IPS DF 6.9 (cell line): Measurements from ENCODE around the gene TNFAIP3.
A peak's percentile ranks its signal among the peaks of the same experiment; 100 is the strongest.

Experiments used
- DNase-seq: peaks from one replicate; pipeline ENCODE4 v3.0.0-alpha.2; 2013; ENCODE audit warnings: low read depth, low spot score
- H3K27ac ChIP-seq: one replicate; pipeline ENCODE4 v1.5.1; 2013; ENCODE audit warnings: low read length, control low read depth
- H3K27me3 ChIP-seq: 2 replicates; pipeline ENCODE4 v1.6.1; 2013; ENCODE audit warnings: mild to moderate bottlenecking, low read length; ENCODE audit not compliant: control insufficient read depth, insufficient read depth
- H3K36me3 ChIP-seq: 2 replicates; pipeline ENCODE4 v1.6.1; 2013; ENCODE audit warnings: low read length; ENCODE audit not compliant: control insufficient read depth, insufficient read depth
- H3K4me1 ChIP-seq: 2 replicates; pipeline ENCODE4 v1.6.1; 2013; ENCODE audit warnings: low read length; ENCODE audit not compliant: control insufficient read depth, insufficient read depth
- H3K4me3 ChIP-seq: 2 replicates; pipeline ENCODE4 v1.5.1; 2013; ENCODE audit warnings: mild to moderate bottlenecking, low read length
- H3K9me3 ChIP-seq: 2 replicates; pipeline ENCODE4 v1.6.1; 2013; ENCODE audit warnings: low read length, inconsistent platforms; ENCODE audit not compliant: control insufficient read depth, insufficient read depth
- WGBS: extraction: QIAGEN DNeasy Blood & Tissue Kit; methylation state at CpG from one replicate; pipeline ENCODE4 v1.1.7; 2013; ENCODE audit warnings: mixed read lengths, missing lambda C conversion rate; ENCODE audit not compliant: insufficient read length, insufficient coverage; 5-methylcytosine and 5-hydroxymethylcytosine counted together

TNFAIP3 gene

GRCh38 chr6:137878029-137878428 lies 11.0 kb downstream of the TNFAIP3 start:
- Histone ChIP-seq H3K4me3 (no peak overlapping the region), H3K27ac (no peak overlapping the region), H3K27me3 (no peaks in the 10 kb centered on the region; the same call in 1 of the 2 replicates), H3K4me1 (no peaks in the 10 kb centered on the region), H3K9me3 (no peaks in the 10 kb centered on the region), H3K36me3 (peaks cover 6% of the 10 kb centered on the region; the same call in 1 of the 2 replicates)
- DNase-seq: no peak
- no CpG with 5 or more reads among the region's 2 CpGs for WGBS

- DNase-seq: peak; percentile 50
- Histone ChIP-seq H3K4me3 (no peak overlapping the region), H3K27me3 (no peaks in the 10 kb centered on the region; the same call in 1 of the 2 replicates), H3K36me3 (peaks cover 6% of the 10 kb centered on the region; the same call in 1 of the 2 replicates), H3K27ac (no peak overlapping the region), H3K9me3 (no peaks in the 10 kb centered on the region), H3K4me1 (no peaks in the 10 kb centered on the region)
- WGBS: no CpG with 5 or more reads among the region's 33 CpGs
These were observed 11.6 kb downstream of the TNFAIP3 start for GRCh38 chr6:137878486-137879285.

- no peaks in the 10 kb centered on the region; the same call in 1 of the 2 replicates for H3K27me3 ChIP-seq
- H3K36me3 ChIP-seq: peaks cover 6% of the 10 kb centered on the region; the same call in 1 of the 2 replicates
- no peaks in the 10 kb centered on the region for H3K9me3 ChIP-seq
- no peak overlapping the region for H3K27ac ChIP-seq
- no peak overlapping the region for H3K4me3 ChIP-seq
- WGBS: no CpG with 5 or more reads among the region's 7 CpGs
- no peaks in the 10 kb centered on the region for H3K4me1 ChIP-seq
- no peak for DNase-seq
These were observed 12.2 kb downstream of the TNFAIP3 start for GRCh38 chr6:137879299-137879698.

- Histone ChIP-seq H3K4me3 (no peak overlapping the region), H3K4me1 (no peaks in the 10 kb centered on the region), H3K27ac (no peak overlapping the region), H3K27me3 (no peaks in the 10 kb centered on the region; the same call in 1 of the 2 replicates), H3K36me3 (peaks cover 6% of the 10 kb centered on the region; the same call in 1 of the 2 replicates), H3K9me3 (no peaks in the 10 kb centered on the region)
- no CpG with 5 or more reads among the region's 13 CpGs for WGBS
- no peak for DNase-seq
These were observed 13.1 kb downstream of the TNFAIP3 start for GRCh38 chr6:137879885-137880745.

GRCh38 chr6:137880746-137881521 lies 13.9 kb downstream of the TNFAIP3 start:
- Histone ChIP-seq H3K4me1 (no peaks in the 10 kb centered on the region), H3K27ac (no peak overlapping the region), H3K36me3 (peaks cover 6% of the 10 kb centered on the region; the same call in 1 of the 2 replicates), H3K4me3 (no peak overlapping the region), H3K9me3 (no peaks in the 10 kb centered on the region), H3K27me3 (no peaks in the 10 kb centered on the region)
- no peak for DNase-seq
- WGBS: no CpG with 5 or more reads among the region's 21 CpGs

GRCh38 chr6:137881522-137881886 lies 14.4 kb downstream of the TNFAIP3 start:
- Histone ChIP-seq H3K36me3 (peaks cover 6% of the 10 kb centered on the region; the same call in 1 of the 2 replicates), H3K27me3 (no peaks in the 10 kb centered on the region), H3K9me3 (no peaks in the 10 kb centered on the region), H3K4me1 (no peaks in the 10 kb centered on the region), H3K4me3 (no peak overlapping the region), H3K27ac (no peak overlapping the region)
- DNase-seq: no peak
- no CpG with 5 or more reads among the region's 9 CpGs for WGBS

- no peaks in the 10 kb centered on the region for H3K27me3 ChIP-seq
- no peak for DNase-seq
- WGBS: no CpG with 5 or more reads among the region's 2 CpGs
- H3K9me3 ChIP-seq: no peaks in the 10 kb centered on the region
- H3K36me3 ChIP-seq: peaks cover 6% of the 10 kb centered on the region; the same call in 1 of the 2 replicates
- no peaks in the 10 kb centered on the region for H3K4me1 ChIP-seq
- H3K4me3 ChIP-seq: no peak overlapping the region
- no peak overlapping the region for H3K27ac ChIP-seq
These were observed 15.3 kb downstream of the TNFAIP3 start for GRCh38 chr6:137882225-137882961.

- DNase-seq: no peak
- no CpG with 5 or more reads among the region's 7 CpGs for WGBS
- no peaks in the 10 kb centered on the region for H3K4me1 ChIP-seq
These were observed 16.5 kb downstream of the TNFAIP3 start for GRCh38 chr6:137883400-137884148.

More at GRCh38 chr6:137883400-137884148, 16.5 kb downstream of the TNFAIP3 start:
- Histone ChIP-seq H3K4me3 (no peak overlapping the region), H3K9me3 (no peaks in the 10 kb centered on the region), H3K36me3 (peaks cover 6% of the 10 kb centered on the region; the same call in 1 of the 2 replicates), H3K27me3 (no peaks in the 10 kb centered on the region), H3K27ac (no peak overlapping the region)
